ENCODE measurements around the gene RTBDN.

The RTBDN gene

DNA sequence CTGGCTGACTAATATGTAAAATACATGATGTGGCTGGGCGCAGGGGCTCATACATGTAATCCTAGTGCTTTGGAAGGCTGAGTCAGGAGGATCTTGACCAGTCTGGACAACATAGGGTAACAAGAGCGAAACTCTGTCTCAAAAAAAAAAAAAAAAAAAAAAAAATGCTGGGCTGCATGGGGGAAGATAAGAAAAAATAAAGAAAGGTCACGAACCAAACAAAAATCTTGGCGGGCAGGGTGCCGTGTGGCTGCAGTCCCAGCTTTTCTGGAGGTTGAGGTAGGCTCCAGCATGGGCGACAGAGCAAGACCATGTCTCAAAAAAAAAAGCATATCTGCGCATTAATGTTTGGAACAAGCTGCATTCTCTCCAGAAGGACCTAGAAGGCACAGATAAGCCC, 19.3 kb downstream of the RTBDN start:
- Histone ChIP-seq H2AFZ (no peak overlapping the region), H3K36me3 (ENCODE audit: control insufficient read depth, insufficient read depth, low read length) (no peaks in the 10 kb centered on the region), H3K9me3 (ENCODE audit: control insufficient read depth, low read length) (no peaks in the 10 kb centered on the region), H3K27me3 (ENCODE audit: control insufficient read depth, insufficient read depth, low read length) (no peaks in the 10 kb centered on the region), H3K79me2 (no peaks in the 10 kb centered on the region), H3K4me1 (no peaks in the 10 kb centered on the region), H3K4me2 (ENCODE audit: low read length) (no peak overlapping the region), H3K4me3 (ENCODE audit: low read depth, low read length) (no peak overlapping the region), H3K9ac (no peak overlapping the region), H3K27ac (no peak overlapping the region)
- TF ChIP-seq, protein P1, sequence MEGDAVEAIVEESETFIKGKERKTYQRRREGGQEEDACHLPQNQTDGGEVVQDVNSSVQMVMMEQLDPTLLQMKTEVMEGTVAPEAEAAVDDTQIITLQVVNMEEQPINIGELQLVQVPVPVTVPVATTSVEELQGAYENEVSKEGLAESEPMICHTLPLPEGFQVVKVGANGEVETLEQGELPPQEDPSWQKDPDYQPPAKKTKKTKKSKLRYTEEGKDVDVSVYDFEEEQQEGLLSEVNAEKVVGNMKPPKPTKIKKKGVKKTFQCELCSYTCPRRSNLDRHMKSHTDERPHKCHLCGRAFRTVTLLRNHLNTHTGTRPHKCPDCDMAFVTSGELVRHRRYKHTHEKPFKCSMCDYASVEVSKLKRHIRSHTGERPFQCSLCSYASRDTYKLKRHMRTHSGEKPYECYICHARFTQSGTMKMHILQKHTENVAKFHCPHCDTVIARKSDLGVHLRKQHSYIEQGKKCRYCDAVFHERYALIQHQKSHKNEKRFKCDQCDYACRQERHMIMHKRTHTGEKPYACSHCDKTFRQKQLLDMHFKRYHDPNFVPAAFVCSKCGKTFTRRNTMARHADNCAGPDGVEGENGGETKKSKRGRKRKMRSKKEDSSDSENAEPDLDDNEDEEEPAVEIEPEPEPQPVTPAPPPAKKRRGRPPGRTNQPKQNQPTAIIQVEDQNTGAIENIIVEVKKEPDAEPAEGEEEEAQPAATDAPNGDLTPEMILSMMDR (IDR thresholded peaks at IDR 0.05): no peak

DNA sequence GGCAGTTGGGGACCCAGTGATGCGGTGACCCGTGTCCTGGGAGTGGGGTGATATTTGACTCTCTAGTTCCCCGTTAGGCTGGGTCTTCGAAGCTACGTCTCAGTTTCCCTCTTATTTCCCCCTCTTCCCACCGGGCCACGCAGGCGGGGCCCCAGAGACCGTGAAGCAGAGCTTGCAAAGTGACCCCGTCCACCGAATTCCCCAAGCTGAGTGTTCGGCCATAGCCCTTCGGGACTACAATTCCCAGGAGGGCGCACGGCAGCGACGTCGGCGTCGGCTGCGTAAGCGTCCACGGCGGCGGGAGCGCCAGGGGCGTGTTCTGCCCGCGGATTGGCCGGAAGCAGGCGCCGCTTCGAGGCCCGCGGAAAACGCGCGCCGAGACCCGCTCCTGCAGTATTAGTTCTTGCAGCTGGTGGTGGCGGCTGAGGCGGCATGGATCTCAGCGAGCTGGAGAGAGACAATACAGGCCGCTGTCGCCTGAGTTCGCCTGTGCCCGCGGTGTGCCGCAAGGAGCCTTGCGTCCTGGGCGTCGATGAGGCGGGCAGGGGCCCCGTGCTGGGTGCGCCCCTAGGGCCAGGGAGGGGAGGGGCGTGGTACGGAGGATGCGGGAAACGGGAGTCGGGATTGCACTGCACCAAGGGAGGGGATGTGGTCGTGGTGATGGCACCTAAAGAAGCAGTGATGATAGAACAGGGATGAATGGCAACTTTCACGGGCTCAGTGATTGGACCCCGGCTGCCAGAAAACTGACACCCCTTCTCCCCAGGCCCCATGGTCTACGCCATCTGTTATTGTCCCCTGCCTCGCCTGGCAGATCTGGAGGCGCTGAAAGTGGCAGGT, 27.9 kb downstream of the RTBDN start, which contains the start of gene RNASEH2A:
TSS of gene RNASEH2A (plus strand) at position 343 of the 840 bp plus-strand sequence. CDS start at position 433, 90 bp downstream.
- H3K36me3 ChIP-seq (ENCODE audit: control insufficient read depth, insufficient read depth, low read length): no peaks in the 10 kb centered on the region
- H3K4me3 ChIP-seq (ENCODE audit: low read depth, low read length): peak within 1 kb of the TSS; percentile 72
- no peaks in the 10 kb centered on the region for H3K27me3 ChIP-seq (ENCODE audit: control insufficient read depth, insufficient read depth, low read length)
- peak within 1 kb of the TSS; percentile 93 for H3K4me2 ChIP-seq (ENCODE audit: low read length)
- H3K79me2 ChIP-seq: peaks cover 1% of the 10 kb centered on the region
- peak within 1 kb of the TSS; percentile 32 for H3K27ac ChIP-seq
- peak within 1 kb of the TSS; percentile 95 for H2AFZ ChIP-seq
- TF ChIP-seq, protein P1 (IDR thresholded peaks at IDR 0.05): no peak
- peak within 1 kb of the TSS; percentile 24 for H3K9ac ChIP-seq
- H3K4me1 ChIP-seq: peaks cover 10% of the 10 kb centered on the region
- no peaks in the 10 kb centered on the region for H3K9me3 ChIP-seq (ENCODE audit: control insufficient read depth, low read length)

DNA sequence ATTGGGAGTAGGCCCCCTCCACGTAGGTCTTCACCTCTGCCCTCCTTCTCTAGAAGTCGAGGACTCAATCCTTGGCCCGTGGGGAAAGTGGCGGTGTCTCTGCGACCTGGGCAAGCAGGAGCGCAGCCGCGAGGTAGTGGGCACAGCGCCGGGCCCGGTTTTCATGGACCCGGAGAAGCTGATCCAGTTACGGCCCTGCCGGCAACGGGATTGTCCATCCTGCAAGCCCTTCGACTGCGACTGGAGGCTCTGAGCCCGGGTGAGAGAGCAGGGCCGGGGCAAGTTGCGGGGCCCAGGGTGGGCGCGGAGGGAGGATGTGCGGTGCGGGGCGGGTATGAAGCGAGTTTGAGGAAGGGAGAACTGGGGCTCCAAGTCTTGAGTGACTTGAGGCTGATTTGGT, 30.3 kb downstream of the RTBDN start:
- H3K4me1 ChIP-seq: peaks cover 17% of the 10 kb centered on the region
- H3K27ac ChIP-seq: no peak overlapping the region
- no peak overlapping the region for H3K9ac ChIP-seq
- H3K27me3 ChIP-seq (ENCODE audit: control insufficient read depth, insufficient read depth, low read length): no peaks in the 10 kb centered on the region
- no peak overlapping the region for H3K4me2 ChIP-seq (ENCODE audit: low read length)
- no peak overlapping the region for H3K4me3 ChIP-seq (ENCODE audit: low read depth, low read length)
- H2AFZ ChIP-seq: no peak overlapping the region
- TF ChIP-seq, protein P1 (IDR thresholded peaks at IDR 0.05): no peak
- H3K79me2 ChIP-seq: peaks cover 14% of the 10 kb centered on the region
- no peaks in the 10 kb centered on the region for H3K36me3 ChIP-seq (ENCODE audit: control insufficient read depth, insufficient read depth, low read length)
- no peaks in the 10 kb centered on the region for H3K9me3 ChIP-seq (ENCODE audit: control insufficient read depth, low read length)

DNA sequence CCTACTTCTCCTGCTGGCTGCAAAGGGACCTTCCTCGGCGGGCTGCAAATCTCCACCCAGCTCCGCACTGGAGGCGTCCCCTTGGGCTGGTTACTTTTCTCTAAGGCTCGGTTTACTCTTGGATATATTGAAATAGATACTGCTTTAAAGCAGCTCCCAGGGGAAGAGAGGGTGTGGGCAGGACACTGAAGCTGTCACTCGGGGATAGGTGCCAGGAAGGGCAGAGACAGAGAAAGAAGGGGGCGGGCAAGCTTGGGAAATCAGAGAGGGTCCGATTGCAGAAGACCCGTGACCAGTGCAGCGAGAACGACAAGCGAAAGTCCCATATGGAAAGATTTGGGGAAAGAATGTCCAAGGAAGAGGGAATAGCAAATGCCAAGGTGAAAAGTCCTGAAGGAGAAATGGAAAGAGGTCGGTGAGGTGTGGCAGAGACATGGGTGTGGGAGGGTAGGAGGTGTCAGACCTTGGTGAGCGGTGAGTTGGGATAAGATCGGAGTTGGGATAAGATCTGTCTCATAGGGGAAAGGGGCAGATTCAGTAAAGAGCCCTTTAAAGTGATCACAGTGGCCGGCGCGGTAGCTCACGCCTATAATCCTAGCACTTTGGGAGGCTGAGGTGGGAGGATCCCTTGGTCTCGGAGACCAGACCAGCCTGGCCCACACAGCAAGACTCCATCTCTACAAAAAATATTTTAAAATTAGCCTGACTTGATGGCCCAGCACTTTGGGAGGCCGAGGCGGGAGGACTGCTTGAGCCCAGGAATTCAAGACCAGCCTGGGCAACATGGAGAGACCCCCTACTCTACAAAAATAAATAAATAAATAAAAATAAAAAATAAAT, 31.9 kb downstream of the RTBDN start:
- Histone ChIP-seq H3K4me1 (peaks cover 17% of the 10 kb centered on the region), H3K9me3 (ENCODE audit: control insufficient read depth, low read length) (no peaks in the 10 kb centered on the region), H3K9ac (no peak overlapping the region), H3K4me2 (ENCODE audit: low read length) (peak overlapping the region; percentile 99), H3K36me3 (ENCODE audit: control insufficient read depth, insufficient read depth, low read length) (no peaks in the 10 kb centered on the region), H2AFZ (peak overlapping the region; percentile 96), H3K4me3 (ENCODE audit: low read depth, low read length) (peak overlapping the region; percentile 97), H3K79me2 (peaks cover 14% of the 10 kb centered on the region), H3K27ac (peak overlapping the region; percentile 95), H3K27me3 (ENCODE audit: control insufficient read depth, insufficient read depth, low read length) (no peaks in the 10 kb centered on the region)
- TF ChIP-seq, protein P1 (IDR thresholded peaks at IDR 0.05): no peak

Data from parathyroid adenoma (tissue), 2 donors.